Stimulated activated naive CD8-positive, alpha-beta T cell treated with anti-CD3 and anti-CD28 coated beads, Interleukin-15, Interleukin-2, amounts not matched to agents 100 U/mL and 50 U/mL, for 24 hours (primary cell): Measurements from ENCODE around the gene GOLGA8B.
"Not testable (repeated sequence)": the region's sequence is repeated elsewhere in the genome, so short reads cannot be mapped to it uniquely, and the experiment has no call there.

Source experiments
- ATAC-seq: fragments of 150-1000 bp; cut with Tn5 transposase; one replicate; pipeline ENCODE4 v1.10.0; 2021
- DNase-seq: peaks from one replicate; pipeline ENCODE4 v3.0.0; 2021

The GOLGA8B gene

GRCh38 chr15:34583399-34584329 is at the start of gene GOLGA8B:
Gene GOLGA8B, minus strand, starts transcription at chr15:34583651. Its CDS starts 47,739 bp downstream, at chr15:34535912.
- ATAC-seq (peak; percentile 62), DNase-seq (peak; percentile 80)

GRCh38 chr15:34633165-34633564 is 49.7 kb upstream of the GOLGA8B start:
- not testable (repeated sequence) for DNase-seq, ATAC-seq

GRCh38 chr15:34628577-34629152 is 45.2 kb upstream of the GOLGA8B start:
- no peak for DNase-seq

GRCh38 chr15:34625007-34625406 is 41.6 kb upstream of the GOLGA8B start:
- no peak for ATAC-seq
- no peak for DNase-seq

More at GRCh38 chr15:34628577-34629152, 45.2 kb upstream of the GOLGA8B start:
- no peak for ATAC-seq

- DNase-seq, result no peak
Measured at GRCh38 chr15:34621675-34622074, 38.2 kb upstream of the GOLGA8B start.

GRCh38 chr15:34620814-34621213 is 37.4 kb upstream of the GOLGA8B start:
- no peak for DNase-seq
- ATAC-seq, result no peak

More at GRCh38 chr15:34621675-34622074, 38.2 kb upstream of the GOLGA8B start:
- no peak for ATAC-seq

- ATAC-seq (no peak), DNase-seq (no peak)
Measured at GRCh38 chr15:34620142-34620541, 36.7 kb upstream of the GOLGA8B start.

GRCh38 chr15:34619151-34619550 is 35.7 kb upstream of the GOLGA8B start:
- no peak for DNase-seq
- no peak for ATAC-seq

- ATAC-seq (no peak), DNase-seq (no peak)
Measured at GRCh38 chr15:34618073-34618472, 34.6 kb upstream of the GOLGA8B start.

GRCh38 chr15:34616613-34617012 is 33.2 kb upstream of the GOLGA8B start:
- ATAC-seq (no peak), DNase-seq (no peak)

- ATAC-seq (no peak), DNase-seq (no peak)
Measured at GRCh38 chr15:34613997-34614396, 30.5 kb upstream of the GOLGA8B start.

- DNase-seq (no peak), ATAC-seq (no peak)
Measured at GRCh38 chr15:34613301-34613700, 29.9 kb upstream of the GOLGA8B start.

GRCh38 chr15:34610354-34610753 is 26.9 kb upstream of the GOLGA8B start:
- no peak for ATAC-seq
- DNase-seq, result no peak

- peak; percentile 12 for DNase-seq
- peak; percentile 78 for ATAC-seq
Measured at GRCh38 chr15:34609102-34610057, 25.9 kb upstream of the GOLGA8B start.

- ATAC-seq (no peak), DNase-seq (no peak)
Measured at GRCh38 chr15:34608517-34608916, 25.1 kb upstream of the GOLGA8B start.

GRCh38 chr15:34607832-34608231 is 24.4 kb upstream of the GOLGA8B start:
- DNase-seq (no peak), ATAC-seq (no peak)

- DNase-seq, result no peak
- no peak for ATAC-seq
Measured at GRCh38 chr15:34606545-34606944, 23.1 kb upstream of the GOLGA8B start.

- ATAC-seq, result no peak
- no peak for DNase-seq
Measured at GRCh38 chr15:34606131-34606530, 22.7 kb upstream of the GOLGA8B start.

- no peak for DNase-seq
- ATAC-seq, result no peak
Measured at GRCh38 chr15:34603095-34603494, 19.6 kb upstream of the GOLGA8B start.

GRCh38 chr15:34600923-34601322 is 17.5 kb upstream of the GOLGA8B start:
- ATAC-seq (no peak), DNase-seq (no peak)

GRCh38 chr15:34598799-34599585 is 15.5 kb upstream of the GOLGA8B start:
- no peak for DNase-seq
- ATAC-seq, result no peak
